NCI-H748 treated with DMSO at 0.1 percent for 48 hours (cell line): ENCODE measurements around the gene EEF1AKMT2.

ENCODE experiments used
- DNase-seq: peaks from one replicate; lab custom pipeline; 2025; lab: John Stamatoyannopoulos, UW

EEF1AKMT2 gene

GRCh38 chr10:124719213-124719851 is 72.4 kb downstream of the EEF1AKMT2 start:
- DNase-seq: no peak

DNA sequence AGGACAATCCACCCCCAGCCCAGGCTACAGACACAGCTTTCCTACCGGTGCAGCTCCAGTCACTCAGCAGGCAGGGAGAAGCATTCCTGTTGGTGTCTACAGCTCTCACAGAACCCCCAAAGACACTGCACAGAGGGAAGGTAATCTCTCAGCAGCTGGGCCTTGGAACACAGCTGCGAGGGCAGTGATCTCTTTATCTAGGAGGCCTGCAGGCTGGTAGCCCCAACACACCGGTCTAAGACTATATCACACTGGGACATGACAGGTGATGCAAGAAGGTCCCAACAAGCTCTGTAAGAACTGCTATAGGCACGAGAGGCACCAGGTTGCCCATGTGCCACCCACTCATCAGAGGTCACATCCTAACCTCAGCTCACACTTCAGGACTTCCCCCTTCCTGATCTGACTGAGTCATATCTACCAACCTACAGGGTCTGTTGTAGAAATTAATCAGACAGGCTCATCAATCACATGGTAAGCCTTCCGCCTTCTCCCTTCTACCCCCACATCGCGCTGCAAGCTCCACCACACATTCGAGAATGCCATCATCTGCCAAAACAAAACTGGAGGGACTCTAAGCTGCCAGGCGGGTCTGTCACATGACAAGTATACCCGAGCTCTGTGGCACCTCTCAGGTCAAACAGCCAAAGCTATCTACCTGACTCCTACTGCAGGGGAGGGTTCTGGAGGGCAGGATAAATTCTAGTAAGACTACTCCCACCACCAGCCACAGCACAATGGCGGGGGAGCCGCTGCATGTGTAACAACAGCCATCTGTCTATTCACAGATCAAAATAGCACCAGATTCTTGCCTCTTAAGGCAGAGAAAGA is 73.6 kb downstream of the EEF1AKMT2 start:
- no peak for DNase-seq

- no peak for DNase-seq
Observed at GRCh38 chr10:124717041-124717757, 74.5 kb downstream of the EEF1AKMT2 start.

- no peak for DNase-seq
Observed at GRCh38 chr10:124716369-124716768, 75.3 kb downstream of the EEF1AKMT2 start.

- DNase-seq: no peak
Observed at GRCh38 chr10:124715439-124715838, 76.2 kb downstream of the EEF1AKMT2 start.

DNA sequence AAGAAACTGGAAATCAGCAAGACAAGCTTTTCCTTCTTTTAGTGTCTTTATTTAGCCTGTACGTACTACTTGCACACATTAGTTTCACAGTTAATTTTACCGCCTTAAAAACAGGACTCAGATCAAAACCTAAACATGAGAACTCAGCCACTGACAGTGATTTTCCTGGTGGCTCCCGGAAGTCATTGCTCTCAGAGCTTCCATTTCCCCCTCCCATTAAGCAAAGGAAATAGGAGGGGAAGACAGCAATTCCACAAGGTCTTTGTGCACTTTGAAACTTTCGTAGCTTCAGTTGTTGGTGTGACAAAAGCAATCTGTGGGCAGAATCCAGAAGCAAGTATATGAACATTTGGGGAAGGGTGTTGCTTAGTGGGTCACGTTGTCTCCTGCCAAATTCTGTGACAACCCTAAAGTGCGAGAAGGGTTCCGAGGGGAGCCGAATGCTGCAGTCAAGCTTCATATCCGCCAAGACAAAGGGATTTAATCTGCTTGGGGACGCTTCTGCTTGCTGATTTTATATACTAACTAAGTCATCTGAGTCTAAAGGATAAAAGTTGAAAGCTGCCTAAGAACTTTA is 77.9 kb downstream of the EEF1AKMT2 start:
- DNase-seq: no peak

- DNase-seq: no peak
Observed at GRCh38 chr10:124712704-124713407, 78.8 kb downstream of the EEF1AKMT2 start.

GRCh38 chr10:124711145-124711544 is 80.5 kb downstream of the EEF1AKMT2 start:
- DNase-seq: no peak

DNA sequence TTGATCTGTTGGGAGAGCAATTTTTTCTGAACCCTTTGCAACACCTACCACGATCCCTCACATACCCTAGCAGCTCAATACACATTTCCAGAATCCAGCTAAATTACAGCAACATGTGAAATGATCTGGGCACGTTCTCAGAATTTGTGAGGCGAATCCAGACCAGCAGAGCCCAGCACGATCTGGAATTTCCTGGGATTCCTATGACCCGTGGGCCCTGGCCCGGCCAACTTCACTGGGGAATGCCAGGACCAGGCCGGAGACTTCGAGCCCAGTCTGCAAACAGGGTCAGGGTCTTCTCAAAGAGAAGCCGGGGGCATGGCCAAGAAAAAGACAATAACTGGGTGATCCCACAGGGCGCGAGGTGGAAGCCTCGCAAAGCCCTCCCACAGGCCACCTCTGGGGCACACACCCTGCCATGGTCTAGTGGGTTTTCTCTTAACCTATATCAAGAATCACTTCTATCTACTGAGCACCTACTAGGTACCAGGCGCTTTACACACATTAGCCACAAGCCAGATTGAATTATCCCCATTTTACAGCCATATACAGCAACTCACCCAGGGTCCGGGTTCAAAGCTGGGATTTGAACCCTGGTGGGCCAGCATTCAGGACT is 81.3 kb downstream of the EEF1AKMT2 start:
- no peak for DNase-seq

GRCh38 chr10:124709861-124710260 is 81.8 kb downstream of the EEF1AKMT2 start:
- DNase-seq: no peak

DNA sequence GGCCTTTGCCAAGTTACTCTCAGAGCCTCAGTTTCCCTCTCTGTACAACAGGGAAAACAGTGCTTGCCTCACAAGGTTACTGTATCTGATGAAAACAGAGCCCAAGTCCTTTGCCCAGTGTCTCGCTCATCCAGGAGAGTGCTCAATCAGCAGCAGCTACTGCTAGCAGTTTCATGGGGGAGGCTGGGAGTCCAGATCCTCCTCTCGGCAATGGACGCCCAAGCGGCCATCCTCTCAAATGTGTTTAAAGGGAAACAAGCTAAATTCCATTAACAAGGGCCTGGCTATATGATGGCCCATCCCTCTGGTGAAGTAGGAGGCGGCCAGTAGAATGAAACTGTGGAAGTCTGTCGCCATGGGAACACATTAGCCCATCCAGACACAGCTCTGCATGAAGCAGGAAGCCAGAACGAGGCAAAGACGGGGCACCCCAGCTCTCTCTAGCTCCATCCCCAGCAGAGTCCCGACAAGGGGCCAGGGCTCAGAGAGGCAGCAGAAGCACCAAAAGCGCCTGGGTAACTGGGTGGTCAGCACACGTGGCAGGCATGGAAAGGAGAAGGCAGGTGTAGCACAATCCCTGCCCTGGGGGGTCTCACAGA is 82.7 kb downstream of the EEF1AKMT2 start:
- peak; percentile 57 for DNase-seq

- DNase-seq: peak; percentile 50
Observed at GRCh38 chr10:124708246-124708779, 83.4 kb downstream of the EEF1AKMT2 start.
